Measurements from ENCODE around the gene CHAD.
"Not testable (repeated sequence)": the region's sequence is repeated elsewhere in the genome, so short reads cannot be mapped to it uniquely, and the experiment has no call there.

Gene CHAD

DNA sequence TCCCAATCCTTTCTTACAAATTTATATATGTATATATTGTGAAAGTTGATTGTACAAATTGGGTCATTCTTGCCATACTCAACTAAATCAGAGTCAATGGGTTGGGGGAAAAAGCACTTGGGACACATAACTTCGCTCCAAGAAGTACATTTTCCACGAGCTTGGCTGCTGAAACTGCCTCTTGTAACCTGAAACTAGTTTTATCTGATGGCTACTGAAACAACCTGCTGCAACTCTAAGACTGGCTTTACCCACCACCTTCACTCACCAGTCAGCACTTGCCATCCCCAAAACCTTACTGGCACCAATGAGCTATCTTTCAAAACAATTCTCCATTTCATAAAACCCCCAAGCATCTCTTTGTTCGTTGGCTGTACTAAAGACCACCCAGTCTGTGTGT lies 25.1 kb upstream of the CHAD start:
- DNase-seq, result no peak

DNA sequence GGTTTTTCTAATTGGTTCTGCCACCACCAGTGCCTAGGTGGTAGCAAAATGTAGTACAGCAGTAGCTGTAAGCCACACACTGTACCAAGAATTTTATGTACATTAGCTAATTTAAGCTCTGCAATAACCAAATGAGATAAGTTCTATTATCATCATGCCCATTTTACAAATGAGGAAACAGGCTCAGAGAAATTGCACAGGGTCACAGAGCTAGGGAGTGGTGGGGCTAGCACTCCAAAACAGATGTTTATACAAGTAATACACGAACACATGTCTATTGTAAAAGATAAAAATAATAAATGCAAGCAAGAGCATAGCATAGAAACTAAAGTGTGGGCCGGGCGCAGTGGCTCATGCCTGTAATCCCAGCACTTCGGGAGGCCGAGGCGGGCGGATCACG lies 23.5 kb upstream of the CHAD start:
- no peak for DNase-seq

DNA sequence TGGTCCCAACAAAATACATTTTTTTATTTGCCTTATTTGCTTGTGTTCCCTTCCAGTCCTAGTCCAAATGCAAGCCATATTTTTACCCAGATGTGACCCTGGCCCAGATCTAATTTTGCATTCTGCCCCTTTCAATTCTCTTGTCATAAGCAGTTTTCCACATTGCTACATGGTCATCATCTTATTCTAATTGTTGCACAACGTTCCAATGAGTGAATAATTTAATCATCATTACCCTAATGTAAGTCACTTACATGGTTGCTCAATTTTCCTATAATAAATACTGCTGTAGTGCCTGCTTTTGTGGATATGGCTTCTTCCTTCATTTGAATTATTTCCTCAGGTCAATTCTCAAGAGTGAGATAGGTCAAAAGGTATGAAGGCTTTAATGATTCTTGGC lies 22.8 kb upstream of the CHAD start:
- no peak for DNase-seq

DNA sequence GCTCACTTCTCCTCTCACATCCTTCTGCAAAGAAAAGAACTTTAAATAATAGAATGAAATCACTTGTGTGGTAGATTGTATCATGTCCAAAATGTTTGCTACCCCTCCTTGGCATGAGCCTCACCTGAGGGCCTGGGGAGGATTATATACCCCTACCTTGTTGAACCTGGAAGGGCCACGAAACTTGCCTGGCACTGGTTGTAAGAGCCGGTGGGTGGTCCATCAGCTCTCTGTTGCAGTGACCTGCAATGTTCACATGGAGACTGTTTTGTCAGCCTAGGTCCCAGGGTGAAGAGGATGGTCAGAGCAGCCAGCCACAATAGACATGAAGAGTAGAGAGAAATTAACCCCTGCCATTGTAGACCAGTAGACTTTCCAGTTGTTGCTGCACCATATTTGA lies 20.2 kb upstream of the CHAD start:
- DNase-seq, result no peak

DNA sequence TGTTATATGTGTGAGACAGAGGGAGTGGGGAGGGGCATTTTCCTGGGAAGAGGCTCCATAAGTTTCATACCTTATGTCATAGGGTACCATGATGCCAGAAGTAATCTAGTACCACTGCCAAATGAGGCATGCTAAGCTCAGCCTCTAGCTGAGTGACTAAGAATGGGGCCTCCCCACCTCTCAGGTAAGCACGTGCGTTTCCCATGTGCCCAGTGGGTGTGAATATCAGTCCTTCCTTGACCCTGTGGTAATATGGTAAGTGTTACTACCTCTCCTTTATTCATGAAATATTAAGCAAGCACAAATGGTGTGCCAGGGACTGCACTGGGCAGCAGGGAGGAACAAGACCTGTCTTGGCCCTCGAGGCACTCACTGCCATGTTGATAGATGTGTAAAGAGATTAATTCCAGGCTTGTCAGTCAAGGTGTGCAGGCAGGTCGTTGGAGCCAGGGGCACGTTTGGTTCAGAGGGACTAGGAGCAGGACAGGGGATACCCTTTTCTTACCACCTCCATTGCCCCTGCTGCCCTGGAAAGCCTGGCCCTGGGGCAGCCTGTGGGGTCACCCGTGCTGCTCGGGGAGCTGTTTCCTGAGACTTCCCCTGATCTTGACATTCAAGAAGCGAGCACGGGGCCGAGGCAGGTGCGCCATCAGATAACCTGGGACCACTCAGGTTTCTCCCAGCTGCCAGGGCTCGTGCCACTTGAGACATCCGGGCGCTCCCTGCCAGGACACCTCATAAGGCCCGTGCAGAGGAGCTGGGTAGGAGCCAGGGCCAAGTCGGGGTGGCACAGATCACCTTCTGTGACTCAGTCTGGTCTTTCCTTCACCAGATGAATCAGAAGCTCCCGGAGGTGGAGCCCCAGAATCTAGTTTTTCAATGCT lies 18.8 kb upstream of the CHAD start:
- DNase-seq, result no peak

DNA sequence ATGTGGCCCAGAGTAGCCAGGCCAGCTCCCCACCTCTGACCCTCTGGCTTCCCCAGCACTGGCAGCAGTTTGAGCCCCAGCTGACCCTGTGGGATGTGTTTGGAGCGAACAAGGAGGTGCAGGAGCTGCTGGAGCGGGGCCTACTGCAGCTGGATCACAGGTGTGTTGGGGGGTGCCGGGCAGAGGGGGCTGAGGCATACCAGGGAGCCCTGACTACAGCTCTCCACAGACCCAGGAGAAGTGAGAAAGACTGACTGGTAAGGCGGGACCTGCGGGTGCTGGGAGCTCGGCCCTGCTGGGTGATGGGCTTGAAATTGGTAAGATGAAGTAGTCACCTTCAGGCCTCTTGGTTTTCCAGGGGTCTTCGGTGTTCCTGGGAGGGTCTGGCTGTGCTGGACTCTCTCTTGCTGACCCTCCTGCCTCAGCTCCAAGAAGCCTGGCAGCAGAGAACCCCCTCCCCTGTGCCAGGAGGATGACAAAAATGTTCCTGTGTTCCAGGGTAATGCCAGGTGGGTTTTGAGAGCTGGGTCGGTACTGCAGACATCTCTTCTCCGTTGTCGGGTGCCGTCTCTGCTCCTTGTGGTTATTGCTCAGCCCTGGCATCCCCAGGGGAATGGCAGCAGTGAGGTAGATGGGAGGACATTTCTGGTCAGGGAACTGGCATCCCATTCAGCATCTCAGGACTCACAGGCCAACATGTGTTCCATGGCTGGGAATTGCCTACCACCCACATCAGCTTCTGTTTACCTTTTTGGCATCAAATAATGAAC lies 15.9 kb upstream of the CHAD start:
- DNase-seq, result no peak

DNA sequence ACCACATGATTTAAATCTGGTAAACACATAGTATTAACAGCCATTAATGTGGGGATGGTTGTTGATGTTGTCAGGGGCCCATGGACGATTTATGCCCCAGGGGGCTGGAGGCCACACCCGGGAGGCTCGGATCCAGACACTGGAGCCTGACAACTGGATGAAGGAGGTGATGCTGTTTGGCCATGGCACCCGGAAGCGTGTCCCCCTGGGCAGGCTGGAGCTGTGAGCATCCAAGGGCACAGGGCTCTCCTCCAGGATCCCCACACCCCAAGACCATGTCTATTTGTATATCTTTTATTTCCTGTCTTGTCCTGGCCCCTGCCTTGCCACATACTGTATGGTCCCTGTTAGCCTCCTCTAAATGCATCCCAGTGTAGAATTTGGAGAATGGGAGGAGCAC lies 14.6 kb upstream of the CHAD start:
- DNase-seq, result no peak

DNA sequence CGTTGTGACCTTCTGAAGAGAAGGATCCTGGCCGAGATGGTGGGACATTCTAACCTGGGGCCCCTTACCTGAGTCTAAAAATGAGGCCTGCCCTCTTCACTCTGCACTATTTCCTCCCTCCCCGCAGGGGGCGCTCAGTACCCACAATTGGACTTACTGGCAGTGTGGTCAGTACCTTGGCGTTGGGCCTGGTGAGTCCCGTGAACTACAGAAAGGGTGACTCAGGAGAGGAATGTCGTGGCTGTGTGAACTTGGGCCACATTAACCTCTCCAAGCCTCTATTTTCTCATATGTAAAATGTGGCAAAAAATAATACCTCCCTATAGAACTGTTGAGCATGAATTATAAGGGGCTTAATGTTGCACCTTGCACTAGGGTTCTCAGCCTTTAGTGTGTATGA lies 13.8 kb upstream of the CHAD start:
- DNase-seq, result peak; percentile 75 to 78

DNA sequence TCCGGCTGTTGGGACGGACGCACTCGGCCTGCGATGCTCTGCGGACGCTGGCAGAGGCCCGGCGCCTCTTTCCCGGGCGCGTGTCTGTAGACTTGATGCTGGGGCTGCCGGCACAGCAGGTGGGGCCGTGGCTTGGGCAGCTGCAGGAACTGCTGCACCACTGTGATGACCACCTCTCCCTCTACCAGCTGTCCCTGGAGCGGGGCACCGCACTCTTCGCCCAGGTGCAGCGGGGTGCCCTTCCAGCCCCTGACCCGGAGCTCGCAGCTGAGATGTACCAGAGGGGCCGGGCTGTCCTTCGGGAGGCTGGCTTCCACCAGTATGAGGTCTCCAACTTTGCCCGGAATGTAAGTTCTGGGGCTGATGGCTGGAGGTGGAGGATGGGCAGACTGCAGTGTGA lies 13.4 kb upstream of the CHAD start:
- no peak for DNase-seq

DNA sequence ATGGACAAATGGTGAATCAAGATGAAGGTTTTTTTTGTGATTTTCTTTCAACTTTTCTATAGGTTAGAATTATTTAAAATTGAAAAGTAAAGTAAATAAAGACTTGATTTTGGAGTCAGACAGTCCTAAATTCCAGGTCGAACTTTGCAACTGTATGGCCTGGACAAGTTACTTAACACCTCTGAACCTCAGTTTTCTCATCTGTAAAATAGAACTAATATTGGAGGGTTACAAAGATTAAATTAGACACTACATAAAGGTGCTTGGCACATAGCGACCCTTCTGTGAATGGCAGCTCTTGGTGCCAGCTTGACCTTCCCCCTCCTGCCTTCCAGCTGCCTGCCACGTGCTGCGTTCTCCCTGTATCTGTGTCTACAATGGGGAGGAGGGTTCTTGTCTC lies 13.0 kb upstream of the CHAD start:
- DNase-seq, result no peak

DNA sequence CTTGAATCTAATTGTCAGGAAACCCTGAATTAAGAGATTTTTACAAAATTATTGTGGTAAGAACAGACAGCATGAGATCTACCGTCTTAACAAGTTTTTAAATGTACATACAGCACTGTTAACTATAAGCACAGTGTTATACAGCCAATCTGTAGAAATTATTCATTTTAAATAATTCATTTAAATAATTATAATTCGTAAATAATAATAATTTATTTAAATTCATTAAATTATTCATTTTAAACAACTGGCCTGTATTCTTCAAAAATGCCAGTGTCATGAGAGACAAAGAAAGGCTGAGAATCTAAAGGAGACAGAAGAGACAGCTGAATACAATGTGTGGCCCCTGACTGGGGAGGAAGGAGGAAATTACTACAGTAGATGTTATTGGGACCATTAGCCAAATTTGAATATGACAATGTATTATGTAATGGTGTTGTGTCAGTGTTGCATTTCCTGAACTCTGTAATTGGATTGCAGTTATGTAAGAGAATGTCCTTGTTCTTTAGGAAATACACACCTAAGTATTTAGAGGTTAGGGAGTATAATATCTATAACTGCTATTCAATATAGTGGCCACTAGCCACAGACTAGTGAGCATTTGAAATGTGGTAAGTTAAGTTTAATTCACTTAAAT lies 12.3 kb upstream of the CHAD start:
- DNase-seq, result no peak

DNA sequence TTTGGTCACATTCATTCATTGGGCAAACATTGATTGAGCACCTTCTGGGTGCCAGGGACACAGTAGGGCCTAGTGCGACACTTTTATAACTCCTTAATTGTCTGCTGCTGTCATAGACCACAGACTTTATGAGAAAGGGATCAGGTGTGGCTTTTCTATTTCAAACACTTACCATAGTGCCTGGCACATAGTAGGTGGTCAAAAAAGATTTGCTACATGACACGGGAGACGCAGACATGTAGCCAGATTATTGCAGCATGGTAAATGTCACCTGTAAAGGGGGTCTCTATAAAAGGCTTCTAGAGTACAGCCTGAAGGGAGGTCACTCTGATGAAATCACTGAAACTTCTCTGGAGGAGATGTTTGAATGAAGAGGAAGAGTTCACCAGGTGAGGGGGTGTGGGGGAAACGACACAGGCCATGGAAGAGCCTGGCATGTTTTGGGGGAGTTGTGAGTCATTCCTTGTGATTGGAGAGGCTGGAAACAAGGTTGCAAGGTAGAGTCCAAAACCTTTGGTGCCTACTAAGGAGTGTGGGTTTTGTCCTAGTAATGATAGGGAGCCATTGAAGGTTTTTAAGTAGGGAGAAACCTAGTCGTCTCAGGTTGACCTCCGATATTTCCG lies 11.6 kb upstream of the CHAD start:
- DNase-seq, result no peak

DNA sequence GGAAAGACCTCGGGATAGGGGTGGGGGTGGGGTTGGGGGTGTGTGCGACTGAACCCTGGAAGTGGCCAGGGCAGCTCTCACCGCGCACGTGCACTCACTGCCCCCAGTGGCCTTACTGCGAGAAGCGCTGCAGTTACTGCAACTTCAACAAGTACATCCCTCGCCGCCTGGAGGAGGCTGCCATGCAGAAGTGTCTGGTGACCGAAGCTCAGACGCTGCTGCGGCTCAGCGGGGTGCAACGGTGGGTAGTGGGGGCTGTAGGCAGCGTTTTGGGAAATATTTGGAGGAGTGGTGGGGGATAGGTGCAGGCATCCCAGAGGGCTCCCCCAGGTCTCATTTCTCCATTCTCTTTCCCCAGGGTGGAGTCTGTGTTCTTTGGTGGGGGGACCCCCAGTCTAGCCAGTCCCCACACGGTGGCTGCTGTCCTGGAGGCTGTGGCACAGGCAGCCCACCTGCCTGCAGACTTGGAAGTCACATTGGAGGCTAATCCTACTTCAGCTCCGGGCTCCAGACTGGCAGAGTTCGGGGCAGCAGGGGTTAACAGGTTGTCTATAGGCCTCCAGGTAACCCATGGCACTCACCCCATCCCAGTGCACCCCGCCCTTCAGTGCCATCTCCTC lies 11.0 kb upstream of the CHAD start:
- DNase-seq, result peak; percentile 72 to 79

DNA sequence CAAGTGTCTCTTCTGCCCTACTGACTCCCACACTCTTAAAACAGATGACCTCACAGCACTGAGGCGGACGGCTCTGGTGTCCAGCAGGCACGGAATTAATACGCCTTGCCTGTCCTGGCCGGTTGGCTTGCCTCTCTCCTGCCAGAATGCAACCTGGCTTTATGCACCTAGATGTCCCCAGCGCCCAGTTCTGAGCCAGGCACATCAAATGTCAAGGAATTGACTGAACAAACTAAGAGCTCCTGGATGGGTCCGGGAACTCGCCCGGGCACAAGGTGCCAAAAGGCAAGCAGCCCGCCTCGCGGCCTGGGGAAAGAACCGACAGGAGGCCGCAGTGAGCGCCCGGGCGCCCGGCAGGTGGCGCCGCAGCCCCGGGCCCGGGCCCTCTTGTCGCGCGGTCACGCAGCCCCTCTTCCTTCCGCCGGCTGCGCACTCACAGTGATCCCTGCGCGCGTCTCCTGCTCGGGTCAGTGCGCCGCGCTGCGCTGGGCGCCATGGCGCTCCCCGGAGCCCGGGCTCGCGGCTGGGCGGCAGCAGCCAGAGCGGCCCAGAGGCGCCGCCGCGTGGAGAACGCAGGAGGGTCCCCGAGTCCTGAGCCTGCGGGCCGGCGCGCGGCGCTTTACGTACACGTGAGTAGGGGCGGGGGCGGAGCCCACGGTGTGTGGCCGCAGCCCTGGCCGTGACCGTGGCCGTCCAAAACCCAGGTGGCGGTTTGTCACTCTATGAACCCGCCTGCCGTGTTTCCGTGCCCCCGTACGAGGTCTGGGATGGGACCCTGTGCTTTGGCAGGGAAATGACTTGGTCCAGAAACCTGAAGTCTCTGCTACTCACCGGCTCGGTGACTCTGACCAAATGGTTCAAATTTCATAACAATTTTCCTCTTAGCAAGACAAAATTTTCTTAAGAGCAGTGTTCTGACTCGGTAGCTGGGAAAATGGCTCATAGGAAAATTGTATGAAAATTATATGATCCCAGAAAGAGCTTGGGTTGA lies 10.0 kb upstream of the CHAD start, which contains the start of gene RSAD1:
RSAD1 (plus strand) TSS at position 470 of the 991 bp plus-strand sequence; CDS start at position 495, 25 bp downstream.
- peak; percentile 88 to 91 for DNase-seq

DNA sequence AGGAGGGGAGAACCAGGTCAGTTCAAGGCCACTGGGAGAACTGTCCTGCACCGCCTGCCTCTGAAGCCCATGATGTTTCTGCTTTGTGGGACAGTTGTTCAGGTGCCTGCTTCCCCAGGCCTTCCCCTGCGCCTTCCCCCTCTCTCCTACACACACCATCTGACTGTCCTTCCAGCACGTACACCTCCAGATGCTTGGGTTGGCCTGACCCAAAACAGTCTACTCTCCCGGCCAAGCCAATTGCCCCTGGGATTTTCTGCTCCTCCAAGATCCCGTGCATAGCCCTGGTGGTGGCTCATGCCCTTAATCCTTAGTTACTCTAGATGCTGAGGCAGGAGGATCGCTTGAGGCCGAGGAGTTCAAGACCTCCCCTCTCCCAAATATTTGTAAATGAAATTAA lies 9.3 kb upstream of the CHAD start:
- DNase-seq, result no peak

DNA sequence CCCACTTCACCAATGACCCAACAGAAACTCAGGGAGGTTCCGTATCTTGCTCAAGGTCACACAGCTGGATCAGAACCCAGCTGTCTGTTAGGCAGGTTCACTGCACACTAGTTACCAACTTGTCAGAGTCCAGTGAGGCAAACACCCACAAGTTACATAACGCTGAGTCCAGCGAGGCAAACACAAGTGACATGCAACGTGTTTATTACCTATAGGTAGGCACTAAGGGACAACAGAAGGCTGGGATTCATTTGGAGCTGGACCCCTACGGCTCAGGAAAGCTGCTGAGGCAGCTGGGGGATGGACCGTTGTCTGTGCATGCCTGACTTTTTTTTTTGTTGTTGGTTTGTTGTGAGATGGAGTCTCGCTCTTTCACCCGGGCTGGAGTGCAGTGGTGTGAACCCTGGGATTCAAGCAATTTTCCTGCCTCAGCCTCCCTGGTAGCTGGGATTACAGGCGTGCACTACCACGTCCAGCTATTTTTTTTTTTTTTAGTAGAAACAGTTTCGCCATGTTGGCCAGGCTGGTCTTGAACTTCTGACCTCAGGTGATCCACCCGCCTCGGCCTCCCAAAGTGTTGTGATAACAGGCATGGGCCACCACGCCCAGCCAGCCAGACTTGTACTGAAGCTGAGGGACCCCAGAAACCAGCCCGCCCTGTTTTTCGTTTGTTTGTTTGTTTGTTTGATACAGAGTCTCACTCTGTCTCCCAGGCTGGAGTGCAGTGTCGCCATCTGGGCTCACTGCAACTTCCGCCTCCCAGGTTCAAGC lies 8.1 kb upstream of the CHAD start:
- no peak for DNase-seq

DNA sequence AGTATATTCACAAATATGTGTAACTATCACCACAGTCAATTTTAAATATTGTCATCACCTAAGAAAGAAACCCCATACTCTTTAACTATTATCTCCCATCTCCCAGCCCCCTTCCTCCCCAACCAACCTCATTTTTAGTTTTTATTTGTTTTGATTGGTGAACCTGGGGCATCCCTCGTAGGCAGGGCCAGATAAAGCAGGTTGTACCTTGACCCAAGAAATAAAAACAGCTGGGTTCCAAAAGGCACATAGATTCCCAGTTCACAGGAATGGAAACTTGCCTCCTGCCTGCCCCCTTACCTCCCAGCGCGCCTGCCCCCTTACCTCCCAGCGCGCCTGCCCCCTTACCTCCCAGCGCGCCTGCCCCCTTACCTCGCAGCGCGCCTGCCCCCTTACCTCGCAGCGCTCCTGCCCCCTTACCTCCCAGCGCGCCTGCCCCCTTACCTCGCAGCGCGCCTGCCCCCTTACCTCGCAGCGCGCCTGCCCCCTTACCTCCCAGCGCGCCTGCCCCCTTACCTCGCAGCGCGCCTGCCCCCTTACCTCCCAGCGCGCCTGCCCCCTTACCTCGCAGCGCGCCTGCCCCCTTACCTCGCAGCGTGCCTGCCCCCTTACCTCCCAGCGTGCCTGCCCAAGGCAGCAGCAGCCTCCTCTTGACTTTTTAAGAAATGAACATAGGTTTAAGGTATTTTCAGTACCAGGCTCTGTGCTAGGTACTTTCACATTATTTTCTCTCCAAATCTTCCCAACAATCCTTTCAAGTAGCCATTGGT lies 7.3 kb upstream of the CHAD start:
- not testable (repeated sequence) for DNase-seq

DNA sequence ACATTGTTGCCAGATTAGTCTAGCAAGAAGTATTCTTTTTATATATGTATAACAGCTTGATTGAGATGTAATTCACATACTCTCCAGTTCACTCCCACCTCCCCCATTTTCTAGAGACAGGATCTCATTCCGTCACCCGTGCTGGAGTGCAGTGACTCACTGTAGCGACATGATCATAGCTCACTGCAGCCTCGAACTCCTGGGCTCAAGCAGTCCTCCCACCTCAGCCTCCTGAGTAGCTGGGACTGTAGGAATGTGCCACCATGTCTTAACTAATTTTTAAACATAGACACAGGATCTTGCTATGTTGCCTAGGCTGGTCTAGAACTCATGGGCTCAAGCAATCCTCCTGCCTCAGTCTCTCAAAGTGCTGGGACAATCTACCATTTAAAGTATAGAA lies 6.7 kb upstream of the CHAD start:
- DNase-seq, result no peak

DNA sequence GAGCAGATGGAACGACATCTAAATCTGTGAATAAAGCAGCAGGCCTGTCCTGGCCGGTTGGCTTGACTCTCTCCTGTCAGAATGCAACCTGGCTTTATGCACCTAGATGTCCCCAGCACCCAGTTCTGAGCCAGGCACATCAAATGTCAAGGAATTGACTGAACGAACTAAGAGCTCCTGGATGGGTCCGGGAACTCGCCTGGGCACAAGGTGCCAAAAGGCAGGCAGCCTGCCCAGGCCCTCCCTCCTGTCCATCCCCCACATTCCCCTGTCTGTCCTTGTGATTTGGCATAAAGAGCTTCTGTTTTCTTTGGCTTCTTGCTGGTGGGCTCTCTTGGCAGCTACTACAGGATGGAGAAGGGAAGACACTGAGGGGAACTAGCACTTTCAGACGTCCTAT lies 5.8 kb upstream of the CHAD start:
- DNase-seq, result no peak

DNA sequence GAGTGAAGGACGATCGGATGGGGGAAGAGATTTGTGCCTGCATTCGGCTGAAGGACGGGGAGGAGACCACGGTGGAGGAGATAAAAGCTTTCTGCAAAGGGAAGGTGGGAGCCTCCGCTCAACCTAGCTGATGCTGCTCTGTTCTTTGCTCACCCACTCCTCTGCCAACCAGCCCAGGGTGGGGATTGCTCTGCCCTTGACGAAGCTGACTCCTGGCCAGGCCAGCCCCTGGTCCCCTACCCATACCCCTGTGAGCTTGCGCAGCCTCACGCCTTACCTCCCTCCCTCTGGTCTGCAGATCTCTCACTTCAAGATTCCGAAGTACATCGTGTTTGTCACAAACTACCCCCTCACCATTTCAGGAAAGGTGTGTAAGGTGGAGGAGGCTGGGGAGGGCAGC lies 5.2 kb upstream of the CHAD start:
- no peak for DNase-seq
